OCI-LY1 (cell line): ENCODE results near the gene FOXA3.

Experiments used
- CTCF ChIP-seq: fragments of 200-600 bp; sonication (generic), shearing (Covaris generic); IDR thresholded peaks from 2 replicates; pipeline ENCODE4 v1.5.1; 2017; ENCODE audit warnings: mild to moderate bottlenecking, antibody characterized with exemption, low read length, moderate library complexity, mixed read lengths
- EZH2 ChIP-seq: fragments of 200-600 bp; sonication (generic), shearing (Covaris generic); IDR thresholded peaks from 2 replicates; pipeline ENCODE4 v1.8.0; 2017; ENCODE audit warnings: borderline replicate concordance, mixed run types, mild to moderate bottlenecking, antibody characterized with exemption, low read length, moderate library complexity, mixed read lengths

- no peak for TF ChIP-seq CTCF
- no peak for TF ChIP-seq EZH2
Measured at GRCh38 chr19:45847663-45848062, 16.5 kb upstream of the FOXA3 start.
